ENCODE results near the gene GINS1.

DNA sequence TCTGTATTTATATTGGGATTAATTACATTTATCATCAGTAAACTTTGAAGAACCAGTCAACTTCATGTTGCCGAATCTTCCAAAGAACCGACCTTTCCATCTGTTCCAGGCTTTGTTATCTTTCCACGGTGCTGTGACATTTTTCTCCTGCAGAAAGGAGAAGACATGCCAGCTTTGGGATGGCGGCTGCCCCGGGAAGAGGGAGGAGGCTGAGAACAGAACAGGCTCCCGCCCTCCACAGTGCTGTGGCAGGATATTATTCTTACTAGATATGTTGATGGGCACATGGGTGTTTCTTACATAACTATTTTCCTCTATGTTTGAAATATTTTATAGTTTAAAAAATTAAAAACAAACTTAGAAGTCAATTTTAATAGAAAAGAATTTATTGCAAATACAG, 44.9 kb downstream of the GINS1 start:
- TF ChIP-seq, protein P1, sequence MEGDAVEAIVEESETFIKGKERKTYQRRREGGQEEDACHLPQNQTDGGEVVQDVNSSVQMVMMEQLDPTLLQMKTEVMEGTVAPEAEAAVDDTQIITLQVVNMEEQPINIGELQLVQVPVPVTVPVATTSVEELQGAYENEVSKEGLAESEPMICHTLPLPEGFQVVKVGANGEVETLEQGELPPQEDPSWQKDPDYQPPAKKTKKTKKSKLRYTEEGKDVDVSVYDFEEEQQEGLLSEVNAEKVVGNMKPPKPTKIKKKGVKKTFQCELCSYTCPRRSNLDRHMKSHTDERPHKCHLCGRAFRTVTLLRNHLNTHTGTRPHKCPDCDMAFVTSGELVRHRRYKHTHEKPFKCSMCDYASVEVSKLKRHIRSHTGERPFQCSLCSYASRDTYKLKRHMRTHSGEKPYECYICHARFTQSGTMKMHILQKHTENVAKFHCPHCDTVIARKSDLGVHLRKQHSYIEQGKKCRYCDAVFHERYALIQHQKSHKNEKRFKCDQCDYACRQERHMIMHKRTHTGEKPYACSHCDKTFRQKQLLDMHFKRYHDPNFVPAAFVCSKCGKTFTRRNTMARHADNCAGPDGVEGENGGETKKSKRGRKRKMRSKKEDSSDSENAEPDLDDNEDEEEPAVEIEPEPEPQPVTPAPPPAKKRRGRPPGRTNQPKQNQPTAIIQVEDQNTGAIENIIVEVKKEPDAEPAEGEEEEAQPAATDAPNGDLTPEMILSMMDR (IDR thresholded peaks at IDR 0.05): no peak
- no peak for TF ChIP-seq POLR2A (IDR thresholded peaks at IDR 0.05)
- TF ChIP-seq POLR2AphosphoS5 (IDR thresholded peaks at IDR 0.05): no peak
